HEK293 (cell line): ENCODE results near the gene TEX2.

Source experiments
- BCL6B ChIP-seq: fragments of 450-650 bp; formaldehyde crosslinking; IDR thresholded peaks from 2 replicates; pipeline ENCODE4 v1.5.1; 2017; ENCODE audit warnings: missing biosample characterization, missing genetic modification characterization
- CTCF ChIP-seq: fragments of 450-650 bp; formaldehyde crosslinking; IDR thresholded peaks from 2 replicates; pipeline ENCODE4 v1.5.1; 2016; ENCODE audit warnings: missing biosample characterization, missing genetic modification characterization
- GLIS1 ChIP-seq: fragments of 450-650 bp; formaldehyde crosslinking; IDR thresholded peaks from 2 replicates; pipeline ENCODE4 v1.5.1; 2016; ENCODE audit warnings: missing biosample characterization, missing genetic modification characterization
- MEIS1 ChIP-seq: sonication (generic); formaldehyde crosslinking; IDR thresholded peaks from 2 replicates; pipeline ENCODE4 v1.8.1; 2022; ENCODE audit warnings: missing genetic modification reagents, mild to moderate bottlenecking, borderline replicate concordance
- OSR2 ChIP-seq: fragments of 450-650 bp; formaldehyde crosslinking; IDR thresholded peaks from 2 replicates; pipeline ENCODE4 v1.5.1; 2016; ENCODE audit warnings: missing biosample characterization, missing genetic modification characterization
- RBAK ChIP-seq: fragments of 450-650 bp; formaldehyde crosslinking; IDR thresholded peaks from 2 replicates; pipeline ENCODE4 v1.5.1; 2016; ENCODE audit warnings: missing biosample characterization, missing genetic modification characterization
- SCRT2 ChIP-seq: fragments of 450-650 bp; formaldehyde crosslinking; IDR thresholded peaks from 2 replicates; pipeline ENCODE4 v1.5.1; 2016; ENCODE audit warnings: missing biosample characterization, missing genetic modification characterization
- SP2 ChIP-seq: fragments of 450-650 bp; formaldehyde crosslinking; IDR thresholded peaks from 2 replicates; pipeline ENCODE4 v1.5.1; 2016; ENCODE audit warnings: missing biosample characterization, missing genetic modification characterization
- TRIM28 ChIP-seq: IDR thresholded peaks from 2 replicates; pipeline ENCODE4 v1.6.1; 2011; ENCODE audit warnings: low read length, control low read depth, borderline replicate concordance
- ZBTB21 ChIP-seq: fragments of 450-650 bp; formaldehyde crosslinking; IDR thresholded peaks from 2 replicates; pipeline ENCODE4 v1.5.1; 2017; ENCODE audit warnings: missing biosample characterization, missing genetic modification characterization
- ZBTB49 ChIP-seq: fragments of 450-650 bp; formaldehyde crosslinking; IDR thresholded peaks from 2 replicates; pipeline ENCODE4 v1.5.1; 2016; ENCODE audit warnings: missing biosample characterization, missing genetic modification characterization, low read depth
- ZBTB8A ChIP-seq: fragments of 450-650 bp; formaldehyde crosslinking; IDR thresholded peaks from 2 replicates; pipeline ENCODE4 v1.5.1; 2016; ENCODE audit warnings: missing biosample characterization, missing genetic modification characterization
- ZFHX2 ChIP-seq: fragments of 450-650 bp; formaldehyde crosslinking; conservative IDR thresholded peaks from 2 replicates; pipeline ENCODE4 v1.5.1; 2016; ENCODE audit warnings: missing biosample characterization, missing genetic modification characterization
- ZFP37 ChIP-seq: fragments of 450-650 bp; formaldehyde crosslinking; IDR thresholded peaks from 2 replicates; pipeline ENCODE4 v1.5.1; 2016; ENCODE audit warnings: missing biosample characterization, missing genetic modification characterization
- ZNF10 ChIP-seq: fragments of 450-650 bp; formaldehyde crosslinking; IDR thresholded peaks from 2 replicates; pipeline ENCODE4 v1.5.1; 2017; ENCODE audit warnings: missing biosample characterization, missing genetic modification characterization
- ZNF174 ChIP-seq: fragments of 450-650 bp; formaldehyde crosslinking; IDR thresholded peaks from 2 replicates; pipeline ENCODE4 v1.5.0; 2017; ENCODE audit warnings: missing biosample characterization, mild to moderate bottlenecking, missing genetic modification characterization
- ZNF341 ChIP-seq: fragments of 450-650 bp; formaldehyde crosslinking; IDR thresholded peaks from 2 replicates; pipeline ENCODE4; 2016; ENCODE audit warnings: low read depth, missing biosample characterization, missing genetic modification characterization
- ZNF514 ChIP-seq: fragments of 450-650 bp; formaldehyde crosslinking; IDR thresholded peaks from 2 replicates; pipeline ENCODE4 v1.5.1; 2016; ENCODE audit warnings: missing biosample characterization, missing genetic modification characterization
- ZNF544 ChIP-seq: fragments of 450-650 bp; formaldehyde crosslinking; IDR thresholded peaks from 2 replicates; pipeline ENCODE4 v1.5.0; 2017; ENCODE audit warnings: missing biosample characterization, missing genetic modification characterization
- ZNF629 ChIP-seq: fragments of 450-650 bp; formaldehyde crosslinking; IDR thresholded peaks from 2 replicates; pipeline ENCODE4 v1.5.1; 2017; ENCODE audit warnings: missing biosample characterization, missing genetic modification characterization
- ZNF654 ChIP-seq: fragments of 450-650 bp; formaldehyde crosslinking; IDR thresholded peaks from 2 replicates; pipeline ENCODE4 v1.5.1; 2016; ENCODE audit warnings: low read depth, missing biosample characterization, missing genetic modification characterization
- ZNF776 ChIP-seq: fragments of 450-650 bp; formaldehyde crosslinking; IDR thresholded peaks from 2 replicates; pipeline ENCODE4 v1.5.0; 2017; ENCODE audit warnings: missing biosample characterization, missing genetic modification characterization, borderline replicate concordance
- ZNF830 ChIP-seq: fragments of 450-650 bp; IDR thresholded peaks from 2 replicates; pipeline ENCODE4 v1.5.0; 2018; ENCODE audit warnings: missing biosample characterization, missing genetic modification characterization, low read depth, mild to moderate bottlenecking, moderate library complexity
- ZNF843 ChIP-seq: fragments of 450-650 bp; formaldehyde crosslinking; IDR thresholded peaks from 2 replicates; pipeline ENCODE4 v1.5.1; 2016; ENCODE audit warnings: missing biosample characterization, missing genetic modification characterization
- ZSCAN16 ChIP-seq: fragments of 450-650 bp; formaldehyde crosslinking; IDR thresholded peaks from 2 replicates; pipeline ENCODE4 v1.5.1; 2016; ENCODE audit warnings: missing biosample characterization, missing genetic modification characterization
- TF ChIP-seq, protein P1 (sequence below): fragments of 450-650 bp; formaldehyde crosslinking; IDR thresholded peaks from 2 replicates; pipeline ENCODE4 v1.5.1; 2016; ENCODE audit warnings: missing biosample characterization, missing genetic modification characterization
- TF ChIP-seq, protein P2 (sequence below): fragments of 450-650 bp; formaldehyde crosslinking; IDR thresholded peaks from 2 replicates; pipeline ENCODE4 v1.5.1; 2016; ENCODE audit warnings: missing biosample characterization, missing genetic modification characterization

Gene TEX2

DNA sequence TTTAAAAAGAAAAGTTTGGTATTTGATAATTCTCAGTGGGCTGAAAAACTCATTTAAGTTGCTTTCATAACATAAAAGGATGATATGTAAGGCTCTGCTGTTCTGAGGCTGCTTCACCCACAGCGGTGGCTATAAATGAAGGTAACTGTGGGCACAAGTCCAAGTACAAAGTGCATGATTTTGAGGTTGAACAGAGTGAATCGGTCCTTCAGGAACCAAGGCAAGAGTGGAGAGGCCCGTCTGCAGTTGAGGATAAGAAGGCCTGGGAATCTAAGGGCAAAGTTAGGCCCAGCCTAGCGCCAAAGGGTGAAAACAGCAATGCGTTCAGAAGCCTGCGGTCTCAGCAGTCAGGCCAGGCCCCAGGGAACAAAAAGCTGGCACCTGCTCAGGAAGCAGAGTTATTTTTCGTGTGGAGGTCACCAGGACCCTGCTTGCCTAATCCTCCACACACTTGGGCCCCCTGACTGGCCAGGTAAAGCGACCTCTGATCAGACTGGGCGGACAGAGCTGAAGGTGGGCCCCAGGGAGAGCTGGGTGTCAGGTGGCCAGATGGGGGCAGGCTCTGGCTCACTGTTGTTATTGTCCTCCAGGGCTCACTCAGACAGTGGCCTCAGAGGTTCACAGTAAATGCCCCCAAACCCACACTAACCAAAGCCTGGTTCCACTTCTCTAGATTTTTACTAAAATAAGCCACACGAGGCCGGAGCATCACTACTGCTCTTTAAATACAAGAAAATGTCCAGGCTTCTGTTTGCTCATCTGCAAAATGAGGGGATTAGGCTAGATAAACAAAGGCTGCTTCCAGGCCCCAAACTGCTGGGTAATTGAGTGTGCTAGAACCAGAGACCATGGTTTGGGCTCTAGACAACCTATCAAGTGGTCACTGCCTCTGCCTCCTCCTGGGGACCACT, 46.5 kb downstream of the TEX2 start (continued):
- TF ChIP-seq SCRT2 (no peak), ZNF10 (tag by site-specific recombination) (no peak), ZNF629 (tag by site-specific recombination) (no peak), ZNF514 (tag by site-specific recombination) (no peak), ZFP37 (tag by site-specific recombination) (0 out of 2 replicates have a peak, but pooled peaks have one; percentile 34), ZFHX2 (tag by site-specific recombination) (no peak), SP2 (tag by site-specific recombination) (no peak), ZNF654 (no peak), OSR2 (0 out of 2 replicates have a peak, but pooled peaks have one; percentile 6), ZNF544 (tag by site-specific recombination) (no peak), ZNF174 (tag by site-specific recombination) (no peak), MEIS1 (CRISPR knock-in tag) (no peak), ZNF776 (tag by site-specific recombination) (no peak), ZNF843 (0 out of 2 replicates have a peak, but pooled peaks have one; percentile 11), CTCF (tag by site-specific recombination) (peak; percentile 51; the same call in 1 of the 2 replicates), ZBTB21 (tag by site-specific recombination) (no peak), BCL6B (tag by site-specific recombination) (no peak), GLIS1 (tag by site-specific recombination) (no peak), TRIM28 (peak; percentile 44; the same call in 1 of the 2 replicates), ZBTB8A (tag by site-specific recombination) (0 out of 2 replicates have a peak, but pooled peaks have one; percentile 15), RBAK (tag by site-specific recombination) (no peak), ZNF830 (tag by site-specific recombination) (no peak), ZNF341 (tag by site-specific recombination) (no peak), ZBTB49 (tag by site-specific recombination) (no peak), ZSCAN16 (0 out of 2 replicates have a peak, but pooled peaks have one; percentile 16)
- TF ChIP-seq, protein P1, sequence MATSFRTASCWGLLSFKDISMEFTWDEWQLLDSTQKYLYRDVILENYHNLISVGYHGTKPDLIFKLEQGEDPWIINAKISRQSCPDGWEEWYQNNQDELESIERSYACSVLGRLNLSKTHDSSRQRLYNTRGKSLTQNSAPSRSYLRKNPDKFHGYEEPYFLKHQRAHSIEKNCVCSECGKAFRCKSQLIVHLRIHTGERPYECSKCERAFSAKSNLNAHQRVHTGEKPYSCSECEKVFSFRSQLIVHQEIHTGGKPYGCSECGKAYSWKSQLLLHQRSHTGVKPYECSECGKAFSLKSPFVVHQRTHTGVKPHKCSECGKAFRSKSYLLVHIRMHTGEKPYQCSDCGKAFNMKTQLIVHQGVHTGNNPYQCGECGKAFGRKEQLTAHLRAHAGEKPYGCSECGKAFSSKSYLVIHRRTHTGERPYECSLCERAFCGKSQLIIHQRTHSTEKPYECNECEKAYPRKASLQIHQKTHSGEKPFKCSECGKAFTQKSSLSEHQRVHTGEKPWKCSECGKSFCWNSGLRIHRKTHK (tag by site-specific recombination), result no peak
- TF ChIP-seq, protein P2, sequence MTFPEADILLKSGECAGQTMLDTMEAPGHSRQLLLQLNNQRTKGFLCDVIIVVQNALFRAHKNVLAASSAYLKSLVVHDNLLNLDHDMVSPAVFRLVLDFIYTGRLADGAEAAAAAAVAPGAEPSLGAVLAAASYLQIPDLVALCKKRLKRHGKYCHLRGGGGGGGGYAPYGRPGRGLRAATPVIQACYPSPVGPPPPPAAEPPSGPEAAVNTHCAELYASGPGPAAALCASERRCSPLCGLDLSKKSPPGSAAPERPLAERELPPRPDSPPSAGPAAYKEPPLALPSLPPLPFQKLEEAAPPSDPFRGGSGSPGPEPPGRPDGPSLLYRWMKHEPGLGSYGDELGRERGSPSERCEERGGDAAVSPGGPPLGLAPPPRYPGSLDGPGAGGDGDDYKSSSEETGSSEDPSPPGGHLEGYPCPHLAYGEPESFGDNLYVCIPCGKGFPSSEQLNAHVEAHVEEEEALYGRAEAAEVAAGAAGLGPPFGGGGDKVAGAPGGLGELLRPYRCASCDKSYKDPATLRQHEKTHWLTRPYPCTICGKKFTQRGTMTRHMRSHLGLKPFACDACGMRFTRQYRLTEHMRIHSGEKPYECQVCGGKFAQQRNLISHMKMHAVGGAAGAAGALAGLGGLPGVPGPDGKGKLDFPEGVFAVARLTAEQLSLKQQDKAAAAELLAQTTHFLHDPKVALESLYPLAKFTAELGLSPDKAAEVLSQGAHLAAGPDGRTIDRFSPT, result no peak; the same call in 1 of the 2 replicates
